Keratinocyte (primary cell): ENCODE results near the gene LRRC43. TPM values are rescaled to one million over a fixed set of nuclear protein-coding genes. Genes with fewer than 3 reads are reported as not detected.

ENCODE experiments used
- DNase-seq: peaks from one replicate; pipeline ENCODE4 v3.0.0-alpha.2; 2011; ENCODE audit warnings: low read depth, missing footprints, low spot score
- FAIRE-seq: peaks from 2 replicates; lab custom pipeline; 2011; peaks lifted over from hg19 to GRCh38; lab: Jason Lieb, UNC
- H2AFZ ChIP-seq: 2 replicates; pipeline ENCODE4 v1.6.0; 2012; ENCODE audit warnings: low read length, control low read depth, inconsistent platforms; ENCODE audit not compliant: control insufficient read depth
- H3K27ac ChIP-seq: 2 replicates; pipeline ENCODE4 v1.5.1; 2011; ENCODE audit warnings: low read length; ENCODE audit not compliant: control insufficient read depth, insufficient read depth
- H3K27me3 ChIP-seq: 3 replicates; pipeline ENCODE4 v1.6.0; 2011; ENCODE audit warnings: low read length; ENCODE audit not compliant: control insufficient read depth, insufficient read depth; ENCODE audit errors: extremely low read depth
- H3K36me3 ChIP-seq, 2 experiments: 2 replicates in 1 of 2; 3 replicates in 1 of 2; pipeline ENCODE4 v1.5.1; 2011; ENCODE audit warnings: low read length in 2 of 2, mild to moderate bottlenecking in 1 of 2; ENCODE audit not compliant: control insufficient read depth in 2 of 2, insufficient read depth in 2 of 2; ENCODE audit errors: extremely low read depth in 1 of 2
- H3K4me1 ChIP-seq: 3 replicates; pipeline ENCODE4 v1.5.1; 2011; ENCODE audit warnings: low read length; ENCODE audit not compliant: control insufficient read depth, insufficient read depth; ENCODE audit errors: extremely low read depth
- H3K4me2 ChIP-seq: 3 replicates; pipeline ENCODE4 v1.6.0; 2011; ENCODE audit warnings: low read depth, low read length; ENCODE audit not compliant: control insufficient read depth, insufficient read depth; ENCODE audit errors: extremely low read depth
- H3K4me3 ChIP-seq, 3 experiments: fragments of 200-600 bp in 1 of 3; sonication (generic) in 1 of 3; 2 replicates in 2 of 3; 3 replicates in 1 of 3; pipeline ENCODE4 v1.5.1; 2011 to 2016; ENCODE audit warnings: low read length in 3 of 3, mild to moderate bottlenecking in 3 of 3, control low read depth in 2 of 3, inconsistent platforms in 1 of 3, low read depth in 1 of 3, mixed read lengths in 1 of 3, mixed run types in 1 of 3, moderate library complexity in 1 of 3; ENCODE audit not compliant: control insufficient read depth in 2 of 3, insufficient read depth in 2 of 3; ENCODE audit errors: extremely low read depth in 1 of 3
- H3K79me2 ChIP-seq: 2 replicates; pipeline ENCODE4 v1.6.0; 2012; ENCODE audit warnings: low read length; ENCODE audit not compliant: control insufficient read depth, insufficient read depth
- H3K9ac ChIP-seq: 3 replicates; pipeline ENCODE4 v1.6.0; 2011; ENCODE audit warnings: low read length; ENCODE audit not compliant: control insufficient read depth, insufficient read depth; ENCODE audit errors: extremely low read depth
- H3K9me1 ChIP-seq: 3 replicates; pipeline ENCODE4 v1.6.0; 2011; ENCODE audit warnings: low read length; ENCODE audit not compliant: control insufficient read depth, insufficient read depth; ENCODE audit errors: extremely low read depth
- H3K9me3 ChIP-seq: 2 replicates; pipeline ENCODE4 v1.5.1; 2012; ENCODE audit warnings: low read depth, low read length; ENCODE audit not compliant: control insufficient read depth
- H4K20me1 ChIP-seq: 3 replicates; pipeline ENCODE4 v1.6.0; 2011; ENCODE audit warnings: low read length; ENCODE audit not compliant: control insufficient read depth, insufficient read depth; ENCODE audit errors: extremely low read depth
- CTCF ChIP-seq, 3 experiments: IDR thresholded peaks in 1 of 3; conservative IDR thresholded peaks in 1 of 3; optimal IDR thresholded peaks in 1 of 3; 2 replicates in 2 of 3; 3 replicates in 1 of 3; pipeline versions ENCODE3 to v1.5.1; 2011; ENCODE audit warnings: low read length in 3 of 3, mild to moderate bottlenecking in 3 of 3, moderate library complexity in 2 of 3, control low read depth in 1 of 3, inconsistent platforms in 1 of 3; ENCODE audit not compliant: insufficient read depth in 2 of 3; ENCODE audit errors: extremely low read depth in 1 of 3
- EZH2 ChIP-seq: IDR thresholded peaks from one replicate; pipeline ENCODE4 v1.6.1; 2012; ENCODE audit warnings: inconsistent platforms, mild to moderate bottlenecking, low read length, moderate library complexity
- dilution Hi-C: fragments of 300-500 bp; cut with MboI; formaldehyde crosslinking; loops from one replicate; pipeline ENCODE4 v1.7.0; 2020; ENCODE audit warnings: low sequenced_read_pairs; ENCODE audit not compliant: extremely low pct_ligation_motif_present
- polyA plus RNA-seq, 5 experiments: library from polyadenylated mRNA; depleted of rRNA in 3 of 5; stranded (reverse) in 3 of 5; stranded (forward) in 1 of 5; unstranded in 1 of 5; fragments of >200 nt; gene quantifications; 1 replicate in 1 of 5; 2 replicates in 3 of 5; 3 replicates in 1 of 5; pipeline versions ENCODE4 v1.2.1 to v1.2.3, GENCODE V29; 2011 to 2012; ENCODE audit warnings: missing spikeins in 2 of 5, low read depth in 1 of 5, low replicate concordance in 1 of 5

LRRC43 gene
- polyA plus RNA-seq, 1 donor (not counting 4 experiments of a cell fraction or from before 2014, with no cell fraction given): 0.45 TPM

- Histone ChIP-seq H3K9me1 (no peaks in the 10 kb centered on the region), H3K27ac (no peak overlapping the region), H4K20me1 (no peaks in the 10 kb centered on the region), H3K9me3 (no peaks in the 10 kb centered on the region), H2AFZ (no peak overlapping the region), H3K9ac (no peak overlapping the region), H3K36me3 (peaks cover 20% of the 10 kb centered on the region in 2 experiments), H3K4me3 (no peak overlapping the region), H3K79me2 (no peaks in the 10 kb centered on the region), H3K4me1 (no peaks in the 10 kb centered on the region), H3K27me3 (no peaks in the 10 kb centered on the region), H3K4me2 (no peak overlapping the region)
- DNase-seq (no peak), FAIRE-seq (no peak)
- TF ChIP-seq EZH2 (no peak), CTCF (optimal IDR thresholded peaks at IDR 0.05 in 1 of 3, IDR thresholded peaks at IDR 0.05 in 1 of 3, conservative IDR thresholded peaks at IDR 0.05 in 1 of 3; ENCODE audit: extremely low read depth in 1 of 3, insufficient read depth in 2 of 3, low read length in 3 of 3) (no peak)
- dilution Hi-C loops: no loop called here
Observed at GRCh38 chr12:122144885-122145284, 38.0 kb upstream of the LRRC43 start.

GRCh38 chr12:122145505-122146330 lies 37.2 kb upstream of the LRRC43 start:
- no peaks in the 10 kb centered on the region for H3K79me2 ChIP-seq
- no peak overlapping the region for H3K4me2 ChIP-seq
- H3K36me3 ChIP-seq: peaks cover 16 to 17% of the 10 kb centered on the region in 2 experiments
- dilution Hi-C loops: no loop called here
- H4K20me1 ChIP-seq: no peaks in the 10 kb centered on the region
- no peak for TF ChIP-seq CTCF (optimal IDR thresholded peaks at IDR 0.05 in 1 of 3, IDR thresholded peaks at IDR 0.05 in 1 of 3, conservative IDR thresholded peaks at IDR 0.05 in 1 of 3; ENCODE audit: extremely low read depth in 1 of 3, insufficient read depth in 2 of 3, low read length in 3 of 3)
- TF ChIP-seq EZH2: no peak
- H3K9me1 ChIP-seq: no peaks in the 10 kb centered on the region
- H3K9me3 ChIP-seq: no peaks in the 10 kb centered on the region
- H2AFZ ChIP-seq: no peak overlapping the region
- DNase-seq: no peak
- no peak overlapping the region for H3K4me3 ChIP-seq
- no peak overlapping the region for H3K27ac ChIP-seq
- no peaks in the 10 kb centered on the region for H3K4me1 ChIP-seq
- FAIRE-seq: no peak
- no peak overlapping the region for H3K9ac ChIP-seq
- H3K27me3 ChIP-seq: no peaks in the 10 kb centered on the region
